RPMI7951 (cell line): Measurements from ENCODE around the gene RIMS4. TPM values are rescaled to one million over a fixed set of nuclear protein-coding genes. Genes with fewer than 3 reads are reported as not detected.
"Not testable (repeated sequence)": the region's sequence is repeated elsewhere in the genome, so short reads cannot be mapped to it uniquely, and the experiment has no call there.

Experiments
- DNase-seq: peaks from one replicate; pipeline ENCODE4 v3.0.0-alpha.2; 2012; ENCODE audit warnings: low read depth
- total RNA-seq: library from RNA; depleted of rRNA; stranded (reverse); fragments of >200 nt; shearing (Covaris generic); gene quantifications from 2 replicates; pipeline ENCODE4 v1.2.3, GENCODE V29; 2014

Gene RIMS4
- total RNA-seq, 1 experiment from 2014 or later: not detected

GRCh38 chr20:44763798-44764197 lies 46.5 kb downstream of the RIMS4 start:
- not testable (repeated sequence) for DNase-seq

- no peak for DNase-seq
These were observed 47.7 kb downstream of the RIMS4 start for GRCh38 chr20:44762466-44763140.

- DNase-seq: no peak
These were observed 48.9 kb downstream of the RIMS4 start for GRCh38 chr20:44761423-44761822.

GRCh38 chr20:44759595-44759994 lies 50.8 kb downstream of the RIMS4 start:
- DNase-seq: no peak

- no peak for DNase-seq
These were observed 51.9 kb downstream of the RIMS4 start for GRCh38 chr20:44758247-44759101.

GRCh38 chr20:44756956-44757355 lies 53.4 kb downstream of the RIMS4 start:
- DNase-seq: no peak

- DNase-seq: no peak
These were observed 54.2 kb downstream of the RIMS4 start for GRCh38 chr20:44756011-44756688.

GRCh38 chr20:44754554-44754953 lies 55.8 kb downstream of the RIMS4 start:
- DNase-seq: no peak

GRCh38 chr20:44752099-44752931 lies 58.0 kb downstream of the RIMS4 start:
- no peak for DNase-seq

GRCh38 chr20:44750081-44750805 lies 60.1 kb downstream of the RIMS4 start:
- DNase-seq: no peak

GRCh38 chr20:44748005-44748370 lies 62.4 kb downstream of the RIMS4 start:
- no peak for DNase-seq

GRCh38 chr20:44747166-44748004 lies 63.0 kb downstream of the RIMS4 start:
- peak; percentile 59 for DNase-seq

GRCh38 chr20:44746367-44747165 lies 63.8 kb downstream of the RIMS4 start:
- peak; percentile 17 for DNase-seq

- no peak for DNase-seq
These were observed 64.6 kb downstream of the RIMS4 start, which contains the start of gene KCNK15 for GRCh38 chr20:44745598-44746366. TSS of gene KCNK15 (plus strand) at chr20:44745865. CDS start at chr20:44745911, 46 bp downstream.

- no peak for DNase-seq
These were observed 65.2 kb downstream of the RIMS4 start for GRCh38 chr20:44745122-44745597.

GRCh38 chr20:44743916-44744655 lies 66.3 kb downstream of the RIMS4 start:
- no peak for DNase-seq

GRCh38 chr20:44743080-44743701 lies 67.2 kb downstream of the RIMS4 start:
- DNase-seq: no peak
